Femur (tissue), 1 donor: ENCODE measurements around the gene CTNNBL1.
"Not testable (repeated sequence)": the region's sequence is repeated elsewhere in the genome, so short reads cannot be mapped to it uniquely, and the experiment has no call there.

Experiments
- DNase-seq: peaks from one replicate; pipeline ENCODE4 v3.0.0-alpha.2; 2017

Gene CTNNBL1

GRCh38 chr20:37680420-37680819, 13.4 kb upstream of the CTNNBL1 start:
- no peak for DNase-seq

GRCh38 chr20:37681384-37682112, 12.3 kb upstream of the CTNNBL1 start:
- DNase-seq, result no peak

- DNase-seq, result not testable (repeated sequence)
These were observed 10.7 kb upstream of the CTNNBL1 start for GRCh38 chr20:37683146-37683545.

- no peak for DNase-seq
These were observed 6.9 kb upstream of the CTNNBL1 start for GRCh38 chr20:37686762-37687477.

- no peak for DNase-seq
These were observed 6.4 kb upstream of the CTNNBL1 start for GRCh38 chr20:37687478-37687805.

- DNase-seq, result no peak
These were observed 5.7 kb upstream of the CTNNBL1 start for GRCh38 chr20:37688093-37688492.

GRCh38 chr20:37690626-37691369, 3.0 kb upstream of the CTNNBL1 start:
- no peak for DNase-seq

GRCh38 chr20:37692459-37693166, 1.2 kb upstream of the CTNNBL1 start:
- DNase-seq, result no peak

GRCh38 chr20:37693242-37693634, 592 bp upstream of the CTNNBL1 start:
- DNase-seq, result no peak

GRCh38 chr20:37695684-37696342, 2.0 kb downstream of the CTNNBL1 start:
- DNase-seq, result no peak

GRCh38 chr20:37697314-37697713, 3.5 kb downstream of the CTNNBL1 start:
- DNase-seq, result no peak

- DNase-seq, result no peak
These were observed 5.4 kb downstream of the CTNNBL1 start for GRCh38 chr20:37699202-37699601.

- no peak for DNase-seq
These were observed 6.5 kb downstream of the CTNNBL1 start for GRCh38 chr20:37700301-37700700.

- DNase-seq, result not testable (repeated sequence)
These were observed 7.8 kb downstream of the CTNNBL1 start for GRCh38 chr20:37701676-37702075.

GRCh38 chr20:37702403-37703034, 8.7 kb downstream of the CTNNBL1 start:
- no peak for DNase-seq

GRCh38 chr20:37703035-37703845, 9.4 kb downstream of the CTNNBL1 start:
- no peak for DNase-seq

GRCh38 chr20:37704955-37705354, 11.1 kb downstream of the CTNNBL1 start:
- DNase-seq, result no peak

GRCh38 chr20:37706298-37706697, 12.5 kb downstream of the CTNNBL1 start:
- DNase-seq, result no peak

- DNase-seq, result no peak
These were observed 17.2 kb downstream of the CTNNBL1 start for GRCh38 chr20:37711001-37711400.

- peak; percentile 26 for DNase-seq
These were observed 18.4 kb downstream of the CTNNBL1 start for GRCh38 chr20:37711994-37712964.
